Osteocyte (in vitro differentiated cells): ENCODE results near the gene BEST1. TPM values are rescaled to one million over a fixed set of nuclear protein-coding genes. Genes with fewer than 3 reads are reported as not detected.
"Not testable (repeated sequence)": the region's sequence is repeated elsewhere in the genome, so short reads cannot be mapped to it uniquely, and the experiment has no call there.

Experiments
- DNase-seq: peaks from one replicate; pipeline ENCODE4 v3.0.0; 2021; ENCODE audit warnings: mixed read lengths; ENCODE audit not compliant: unreplicated experiment; ENCODE audit errors: extremely low spot score
- H3K27ac Mint-ChIP-seq: one replicate; pipeline ENCODE4 v1.8.0; 2021; ENCODE audit warnings: mild to moderate bottlenecking, mixed read lengths; ENCODE audit not compliant: unreplicated experiment
- H3K27me3 Mint-ChIP-seq: one replicate; pipeline ENCODE4 v1.8.0; 2021; ENCODE audit warnings: mixed read lengths; ENCODE audit not compliant: unreplicated experiment
- H3K36me3 Mint-ChIP-seq: one replicate; pipeline ENCODE4 v1.8.0; 2021; ENCODE audit warnings: mixed read lengths; ENCODE audit not compliant: unreplicated experiment
- H3K4me1 Mint-ChIP-seq: one replicate; pipeline ENCODE4 v1.8.0; 2021; ENCODE audit warnings: mixed read lengths; ENCODE audit not compliant: unreplicated experiment
- H3K4me3 Mint-ChIP-seq: one replicate; pipeline ENCODE4 v1.8.0; 2021; ENCODE audit warnings: mild to moderate bottlenecking, moderate library complexity, mixed read lengths; ENCODE audit not compliant: unreplicated experiment
- H3K9me3 Mint-ChIP-seq: one replicate; pipeline ENCODE4 v1.8.0; 2021; ENCODE audit warnings: mixed read lengths; ENCODE audit not compliant: unreplicated experiment
- CTCF ChIP-seq: fragments of 200-600 bp; sonication (generic); IDR thresholded peaks from 2 replicates; pipeline ENCODE4 v1.5.0; 2021; ENCODE audit warnings: antibody characterized with exemption, mild to moderate bottlenecking, moderate library complexity
- total RNA-seq: library from RNA; stranded (reverse); gene quantifications from 2 replicates; pipeline ENCODE4 v1.2.1, GENCODE V29; 2021

Gene BEST1
- total RNA-seq, 1 donor from 2014 or later = 0.81 TPM

GRCh38 chr11:61949169-61950034 is 749 bp upstream of the BEST1 start:
- H3K9me3 Mint-ChIP-seq = no peaks in the 10 kb centered on the region
- TF ChIP-seq CTCF = no peak
- peaks cover 36% of the 10 kb centered on the region for H3K4me1 Mint-ChIP-seq
- H3K4me3 Mint-ChIP-seq = no peak overlapping the region
- peak; percentile 89 for DNase-seq
- peaks cover 5% of the 10 kb centered on the region for H3K27me3 Mint-ChIP-seq
- peak overlapping the region; percentile 94 for H3K27ac Mint-ChIP-seq
- no peaks in the 10 kb centered on the region for H3K36me3 Mint-ChIP-seq

DNA sequence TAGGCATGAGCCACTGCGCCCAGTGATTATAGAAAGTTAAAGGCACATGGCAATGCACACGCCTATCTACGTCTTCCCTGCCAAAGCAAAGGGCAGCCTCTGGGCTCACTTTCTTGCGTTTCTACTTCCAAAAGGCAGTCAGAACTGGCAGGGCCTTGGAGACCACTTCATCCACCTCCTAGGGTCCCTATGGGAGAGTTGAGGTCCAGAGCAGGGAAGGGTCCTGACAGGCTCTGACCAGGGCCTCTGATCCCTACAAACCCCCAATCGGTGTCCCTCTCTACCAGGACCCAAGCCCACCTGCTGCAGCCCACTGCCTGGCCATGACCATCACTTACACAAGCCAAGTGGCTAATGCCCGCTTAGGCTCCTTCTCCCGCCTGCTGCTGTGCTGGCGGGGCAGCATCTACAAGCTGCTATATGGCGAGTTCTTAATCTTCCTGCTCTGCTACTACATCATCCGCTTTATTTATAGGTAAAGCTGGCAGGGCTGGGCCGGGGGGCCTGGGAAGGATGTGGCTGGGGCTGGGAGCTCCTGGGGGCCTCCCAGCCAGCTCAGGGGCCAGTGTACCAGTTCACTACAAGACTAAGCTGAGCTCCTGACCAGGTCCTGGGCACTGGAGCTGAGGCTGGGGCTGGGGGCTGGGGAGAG is 1.5 kb downstream of the BEST1 start:
- peak overlapping the region; percentile 47 for H3K27ac Mint-ChIP-seq
- TF ChIP-seq CTCF = no peak
- H3K9me3 Mint-ChIP-seq = no peaks in the 10 kb centered on the region
- peak; percentile 71 for DNase-seq
- H3K27me3 Mint-ChIP-seq = no peaks in the 10 kb centered on the region
- H3K36me3 Mint-ChIP-seq = no peaks in the 10 kb centered on the region
- peaks cover 41% of the 10 kb centered on the region for H3K4me1 Mint-ChIP-seq
- no peak overlapping the region for H3K4me3 Mint-ChIP-seq

GRCh38 chr11:61952882-61953281 is 2.7 kb downstream of the BEST1 start:
- no peak for DNase-seq
- no peaks in the 10 kb centered on the region for H3K9me3 Mint-ChIP-seq
- no peak for TF ChIP-seq CTCF
- H3K27me3 Mint-ChIP-seq = no peaks in the 10 kb centered on the region
- no peak overlapping the region for H3K4me3 Mint-ChIP-seq
- H3K4me1 Mint-ChIP-seq = peaks cover 30% of the 10 kb centered on the region
- H3K36me3 Mint-ChIP-seq = no peaks in the 10 kb centered on the region
- no peak overlapping the region for H3K27ac Mint-ChIP-seq

DNA sequence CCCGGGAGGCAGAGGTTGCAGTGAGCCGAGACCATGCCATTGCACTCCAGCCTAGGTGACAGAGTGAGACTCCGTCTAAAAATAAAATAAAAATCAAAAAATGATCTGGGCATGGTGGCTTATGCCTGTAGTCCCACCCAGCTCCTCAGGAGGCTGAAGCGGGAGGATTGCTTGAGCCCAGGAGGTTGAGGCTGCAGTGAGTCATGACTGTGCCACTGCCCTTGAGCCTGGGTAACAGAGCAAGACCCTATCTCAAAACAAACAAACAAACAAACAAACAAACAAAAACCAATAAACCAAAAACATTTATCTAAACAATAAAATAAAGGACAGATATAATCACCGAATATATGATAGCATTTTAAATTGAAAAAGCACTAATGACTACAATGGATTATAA is 3.5 kb downstream of the BEST1 start:
- H3K27ac Mint-ChIP-seq, H3K9me3 Mint-ChIP-seq, H3K36me3 Mint-ChIP-seq, H3K27me3 Mint-ChIP-seq, H3K4me3 Mint-ChIP-seq: not testable (repeated sequence)
- peak; percentile 21 for DNase-seq
- H3K4me1 Mint-ChIP-seq = peaks cover 25% of the 10 kb centered on the region

DNA sequence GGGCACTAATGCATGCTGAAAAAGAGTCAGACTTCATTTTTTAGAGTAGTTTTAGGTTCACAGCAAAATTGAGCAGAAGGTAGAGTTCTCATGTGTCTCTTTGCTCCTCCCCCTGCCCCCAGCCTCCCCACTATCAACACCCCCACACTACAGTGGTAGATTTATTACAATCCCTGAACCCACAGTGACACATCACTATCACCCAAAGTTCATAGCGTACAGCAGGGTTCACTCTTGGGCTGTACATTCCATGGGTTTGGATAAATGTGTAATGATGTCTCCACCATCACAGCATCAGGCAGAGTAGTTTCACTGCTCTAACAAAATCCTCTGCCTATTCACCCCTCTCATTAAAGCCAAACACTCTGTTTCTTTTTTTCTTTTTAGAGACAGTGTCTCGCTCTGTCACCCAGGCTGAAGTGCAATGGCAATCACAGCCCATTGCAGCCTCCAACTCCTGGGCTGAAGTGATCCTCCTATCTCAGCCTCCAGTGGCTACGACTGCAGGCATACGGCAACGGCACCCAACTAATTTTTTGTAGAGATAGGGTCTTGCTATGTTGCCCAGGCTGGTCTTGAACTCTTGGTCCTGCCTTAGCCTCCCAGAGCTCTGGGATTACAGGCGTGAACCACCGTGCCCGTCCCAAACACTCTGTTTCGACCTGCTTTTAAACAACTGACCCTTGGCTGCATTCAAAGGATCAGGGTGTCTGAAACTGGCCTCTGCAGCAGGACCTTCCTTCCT is 4.1 kb downstream of the BEST1 start:
- H3K27ac Mint-ChIP-seq = no peak overlapping the region
- no peak for TF ChIP-seq CTCF
- DNase-seq = no peak
- H3K4me1 Mint-ChIP-seq = peaks cover 21% of the 10 kb centered on the region
- no peak overlapping the region for H3K4me3 Mint-ChIP-seq
- H3K27me3 Mint-ChIP-seq = no peaks in the 10 kb centered on the region
- H3K36me3 Mint-ChIP-seq = peaks cover 3% of the 10 kb centered on the region
- H3K9me3 Mint-ChIP-seq = no peaks in the 10 kb centered on the region
